Measurements from ENCODE around the gene LRRN2. TPM values are rescaled to one million over a fixed set of nuclear protein-coding genes. Genes with fewer than 3 reads are reported as not detected.
A peak's percentile ranks its signal among the peaks of the same experiment; 100 is the strongest.

The LRRN2 gene
- total and polyA plus RNA-seq, 2 experiments from 2014 or later: 7.0 to 27.9 TPM

GRCh38 chr1:204716660-204717059 is 31.1 kb upstream of the LRRN2 start:
- H3K9me2 ChIP-seq (replicated peaks; ENCODE audit: insufficient read depth): no peaks in the 10 kb centered on the region
- no peak overlapping the region for H3K4me3 ChIP-seq
- no peaks in the 10 kb centered on the region for H4K20me1 ChIP-seq (ENCODE audit: insufficient read depth, poor library complexity, severe bottlenecking)
- TF ChIP-seq EZH2 (IDR thresholded peaks at IDR 0.05; ENCODE audit: borderline replicate concordance): no peak
- TF ChIP-seq EZH2phosphoT487 (IDR thresholded peaks at IDR 0.05; ENCODE audit: low read depth, severe bottlenecking, unreplicated experiment): no peak
- TF ChIP-seq, protein P1, sequence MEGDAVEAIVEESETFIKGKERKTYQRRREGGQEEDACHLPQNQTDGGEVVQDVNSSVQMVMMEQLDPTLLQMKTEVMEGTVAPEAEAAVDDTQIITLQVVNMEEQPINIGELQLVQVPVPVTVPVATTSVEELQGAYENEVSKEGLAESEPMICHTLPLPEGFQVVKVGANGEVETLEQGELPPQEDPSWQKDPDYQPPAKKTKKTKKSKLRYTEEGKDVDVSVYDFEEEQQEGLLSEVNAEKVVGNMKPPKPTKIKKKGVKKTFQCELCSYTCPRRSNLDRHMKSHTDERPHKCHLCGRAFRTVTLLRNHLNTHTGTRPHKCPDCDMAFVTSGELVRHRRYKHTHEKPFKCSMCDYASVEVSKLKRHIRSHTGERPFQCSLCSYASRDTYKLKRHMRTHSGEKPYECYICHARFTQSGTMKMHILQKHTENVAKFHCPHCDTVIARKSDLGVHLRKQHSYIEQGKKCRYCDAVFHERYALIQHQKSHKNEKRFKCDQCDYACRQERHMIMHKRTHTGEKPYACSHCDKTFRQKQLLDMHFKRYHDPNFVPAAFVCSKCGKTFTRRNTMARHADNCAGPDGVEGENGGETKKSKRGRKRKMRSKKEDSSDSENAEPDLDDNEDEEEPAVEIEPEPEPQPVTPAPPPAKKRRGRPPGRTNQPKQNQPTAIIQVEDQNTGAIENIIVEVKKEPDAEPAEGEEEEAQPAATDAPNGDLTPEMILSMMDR (IDR thresholded peaks at IDR 0.05; ENCODE audit: poor library complexity): no peak
- H3K9me3 ChIP-seq (ENCODE audit: low read depth): peaks cover 3% of the 10 kb centered on the region
- peak overlapping the region; percentile 75 for H3K27ac ChIP-seq
- no peak overlapping the region for H3K4me2 ChIP-seq
- peaks cover 19% of the 10 kb centered on the region for H3K4me1 ChIP-seq (ENCODE audit: insufficient read depth)
- H3K36me3 ChIP-seq (replicated peaks; ENCODE audit: insufficient read depth, low read depth): no peaks in the 10 kb centered on the region
- peaks cover 19% of the 10 kb centered on the region for H3K27me3 ChIP-seq
- H3K79me2 ChIP-seq: no peaks in the 10 kb centered on the region
- H2AFZ ChIP-seq: no peak overlapping the region
- DNase-seq (ENCODE audit: low spot score): peak; percentile 25

DNA sequence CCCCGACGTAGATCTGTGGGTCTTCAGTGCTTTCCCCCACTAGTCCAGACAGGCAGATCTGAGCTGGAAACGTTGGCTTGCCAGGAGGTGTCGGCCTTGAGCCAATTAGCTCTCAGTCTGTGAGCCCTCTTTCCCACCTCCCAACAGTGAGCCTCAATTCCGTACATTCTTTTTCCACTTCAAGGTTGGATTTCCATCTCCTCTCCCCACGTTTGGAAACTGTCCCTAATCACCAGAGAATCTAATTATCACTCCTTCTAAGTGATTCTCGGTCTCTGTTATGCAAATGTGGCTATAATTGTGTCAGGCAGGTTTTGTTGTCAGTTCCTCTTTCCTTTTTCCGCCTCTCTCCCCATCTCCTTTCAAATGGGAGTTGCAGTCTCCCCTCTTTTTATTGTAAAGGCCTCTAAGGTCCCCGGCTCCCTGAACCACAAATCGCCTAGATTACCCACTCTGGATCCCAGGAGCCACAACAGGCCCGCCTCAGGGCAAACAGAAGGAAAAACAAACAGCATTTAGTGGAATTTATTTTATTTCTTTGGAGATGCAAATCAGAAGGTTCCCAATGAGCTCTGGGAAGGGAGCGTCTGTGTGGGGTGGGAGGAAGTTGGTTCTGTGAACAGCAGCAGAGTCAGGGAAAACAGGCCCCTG is 29.4 kb upstream of the LRRN2 start:
- no peak for DNase-seq (ENCODE audit: low spot score)
- Histone ChIP-seq H3K9me2 (replicated peaks; ENCODE audit: insufficient read depth) (no peaks in the 10 kb centered on the region), H4K20me1 (ENCODE audit: insufficient read depth, poor library complexity, severe bottlenecking) (no peaks in the 10 kb centered on the region), H2AFZ (no peak overlapping the region), H3K4me1 (ENCODE audit: insufficient read depth) (peaks cover 34% of the 10 kb centered on the region), H3K36me3 (replicated peaks; ENCODE audit: insufficient read depth, low read depth) (no peaks in the 10 kb centered on the region), H3K4me3 (no peak overlapping the region), H3K27ac (peak overlapping the region; percentile 75), H3K9me3 (ENCODE audit: low read depth) (peaks cover 3% of the 10 kb centered on the region), H3K79me2 (no peaks in the 10 kb centered on the region), H3K27me3 (peaks cover 21% of the 10 kb centered on the region), H3K4me2 (no peak overlapping the region)
- 53% methylated on average over 12 of the region's 12 CpGs for WGBS (ENCODE audit: low lambda C conversion rate, missing lambda C conversion rate)
- TF ChIP-seq EZH2 (IDR thresholded peaks at IDR 0.05; ENCODE audit: borderline replicate concordance): no peak
- TF ChIP-seq EZH2phosphoT487 (IDR thresholded peaks at IDR 0.05; ENCODE audit: low read depth, severe bottlenecking, unreplicated experiment): no peak
- TF ChIP-seq, protein P1 (IDR thresholded peaks at IDR 0.05; ENCODE audit: poor library complexity): no peak

GRCh38 chr1:204714194-204714860 is 28.8 kb upstream of the LRRN2 start:
- Histone ChIP-seq H3K4me3 (no peak overlapping the region), H3K27me3 (peaks cover 21% of the 10 kb centered on the region), H3K79me2 (no peaks in the 10 kb centered on the region), H2AFZ (no peak overlapping the region), H4K20me1 (ENCODE audit: insufficient read depth, poor library complexity, severe bottlenecking) (no peaks in the 10 kb centered on the region), H3K9me2 (replicated peaks; ENCODE audit: insufficient read depth) (no peaks in the 10 kb centered on the region), H3K9me3 (ENCODE audit: low read depth) (peaks cover 2% of the 10 kb centered on the region), H3K4me1 (ENCODE audit: insufficient read depth) (peaks cover 34% of the 10 kb centered on the region), H3K36me3 (replicated peaks; ENCODE audit: insufficient read depth, low read depth) (no peaks in the 10 kb centered on the region), H3K4me2 (no peak overlapping the region), H3K27ac (no peak overlapping the region)
- TF ChIP-seq EZH2phosphoT487 (IDR thresholded peaks at IDR 0.05; ENCODE audit: low read depth, severe bottlenecking, unreplicated experiment): no peak
- TF ChIP-seq, protein P1 (IDR thresholded peaks at IDR 0.05; ENCODE audit: poor library complexity): no peak
- TF ChIP-seq EZH2 (IDR thresholded peaks at IDR 0.05; ENCODE audit: borderline replicate concordance): no peak
- 65% methylated on average over 6 of the region's 6 CpGs for WGBS (ENCODE audit: low lambda C conversion rate, missing lambda C conversion rate)
- no peak for DNase-seq (ENCODE audit: low spot score)
